HuH-7 (cell line): ENCODE data around the gene SLC38A10.
"Not testable (repeated sequence)": the region's sequence is repeated elsewhere in the genome, so short reads cannot be mapped to it uniquely, and the experiment has no call there.

Experiments used
- DNase-seq: peaks from one replicate; pipeline ENCODE4 v3.0.0; 2011; ENCODE audit warnings: low spot score

SLC38A10 gene

DNA sequence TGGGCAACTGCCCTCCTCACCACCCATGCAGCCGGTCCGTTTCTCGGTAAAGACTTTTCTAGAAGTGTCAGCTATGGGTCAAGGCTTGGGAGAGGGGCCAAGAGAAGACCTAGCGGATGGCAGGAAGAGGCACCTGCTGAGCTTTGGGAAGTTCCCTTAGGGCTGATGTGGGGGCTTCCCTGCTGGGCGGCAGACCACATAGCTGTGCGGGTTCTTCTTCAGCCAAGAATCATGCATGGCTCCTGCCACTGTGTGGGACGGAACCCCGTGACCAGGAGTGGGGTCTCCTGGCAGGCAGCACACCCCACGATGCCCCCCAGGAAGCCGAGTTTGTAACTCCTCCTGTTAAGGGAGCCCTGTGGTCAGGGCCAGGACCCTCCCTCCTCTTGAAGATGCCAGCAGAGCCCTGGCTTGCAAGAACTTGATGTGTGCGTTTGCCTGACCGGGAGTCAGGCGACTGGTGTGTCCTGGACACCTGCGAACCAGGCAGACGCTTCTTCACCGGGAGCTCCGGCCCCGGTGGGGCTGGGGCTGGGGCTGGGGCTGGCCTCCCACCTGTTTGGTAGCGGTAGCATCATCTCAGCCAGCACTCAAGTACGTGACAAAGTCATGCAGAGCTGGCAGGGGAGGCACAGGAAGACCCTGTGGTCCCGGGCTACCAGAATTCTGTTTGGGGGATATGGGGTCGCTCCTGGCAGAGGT lies 17.7 kb upstream of the SLC38A10 start:
- DNase-seq, result no peak

DNA sequence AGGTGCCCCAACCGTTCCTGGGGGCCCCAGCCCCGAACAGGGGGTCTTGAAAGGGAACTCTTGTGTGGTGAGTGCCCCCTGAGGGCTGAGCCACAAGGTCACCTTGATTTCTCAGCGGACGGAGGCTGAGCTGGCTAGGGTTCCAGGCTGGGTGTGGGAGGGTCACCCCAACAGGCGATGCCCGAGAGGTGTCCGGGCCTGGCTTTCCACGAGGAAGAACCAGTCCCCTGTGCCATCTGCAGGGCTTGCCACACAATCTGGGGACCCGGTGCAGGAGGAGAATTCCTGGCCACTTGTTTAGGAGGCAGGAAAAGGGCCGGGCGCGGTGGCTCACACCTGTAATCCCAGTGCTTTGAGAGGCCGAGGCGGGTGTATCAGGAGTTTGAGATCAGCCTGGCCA lies 16.8 kb upstream of the SLC38A10 start:
- no peak for DNase-seq

DNA sequence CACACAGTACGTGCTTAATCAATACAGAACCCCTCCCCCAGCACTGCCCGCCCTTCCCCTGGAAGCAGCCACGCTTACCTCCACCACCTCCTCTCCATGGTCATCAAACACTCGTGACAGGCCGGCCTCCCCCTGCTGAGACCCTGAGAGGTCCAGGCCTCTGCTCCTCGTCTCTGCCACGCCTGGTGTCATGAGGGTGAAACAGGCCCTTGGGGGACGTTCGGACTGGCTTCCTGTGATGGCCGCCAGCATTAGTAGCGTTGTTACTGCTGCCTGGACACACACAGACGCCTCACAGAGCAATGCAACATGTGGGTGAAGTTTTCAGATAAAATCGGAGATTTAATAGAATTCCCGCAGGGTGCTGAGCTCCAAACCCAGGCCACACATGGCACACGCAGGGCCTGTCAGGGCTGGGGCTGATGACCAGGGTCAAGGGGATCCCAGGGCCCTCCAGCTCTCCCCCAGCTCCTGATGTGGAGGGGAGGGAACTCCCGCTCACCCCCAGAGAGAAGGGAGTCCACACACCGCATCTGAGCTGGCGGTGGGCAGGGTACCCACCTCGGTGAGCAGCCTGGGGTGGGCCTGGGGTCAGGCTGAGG lies 15.9 kb upstream of the SLC38A10 start:
- DNase-seq, result no peak

DNA sequence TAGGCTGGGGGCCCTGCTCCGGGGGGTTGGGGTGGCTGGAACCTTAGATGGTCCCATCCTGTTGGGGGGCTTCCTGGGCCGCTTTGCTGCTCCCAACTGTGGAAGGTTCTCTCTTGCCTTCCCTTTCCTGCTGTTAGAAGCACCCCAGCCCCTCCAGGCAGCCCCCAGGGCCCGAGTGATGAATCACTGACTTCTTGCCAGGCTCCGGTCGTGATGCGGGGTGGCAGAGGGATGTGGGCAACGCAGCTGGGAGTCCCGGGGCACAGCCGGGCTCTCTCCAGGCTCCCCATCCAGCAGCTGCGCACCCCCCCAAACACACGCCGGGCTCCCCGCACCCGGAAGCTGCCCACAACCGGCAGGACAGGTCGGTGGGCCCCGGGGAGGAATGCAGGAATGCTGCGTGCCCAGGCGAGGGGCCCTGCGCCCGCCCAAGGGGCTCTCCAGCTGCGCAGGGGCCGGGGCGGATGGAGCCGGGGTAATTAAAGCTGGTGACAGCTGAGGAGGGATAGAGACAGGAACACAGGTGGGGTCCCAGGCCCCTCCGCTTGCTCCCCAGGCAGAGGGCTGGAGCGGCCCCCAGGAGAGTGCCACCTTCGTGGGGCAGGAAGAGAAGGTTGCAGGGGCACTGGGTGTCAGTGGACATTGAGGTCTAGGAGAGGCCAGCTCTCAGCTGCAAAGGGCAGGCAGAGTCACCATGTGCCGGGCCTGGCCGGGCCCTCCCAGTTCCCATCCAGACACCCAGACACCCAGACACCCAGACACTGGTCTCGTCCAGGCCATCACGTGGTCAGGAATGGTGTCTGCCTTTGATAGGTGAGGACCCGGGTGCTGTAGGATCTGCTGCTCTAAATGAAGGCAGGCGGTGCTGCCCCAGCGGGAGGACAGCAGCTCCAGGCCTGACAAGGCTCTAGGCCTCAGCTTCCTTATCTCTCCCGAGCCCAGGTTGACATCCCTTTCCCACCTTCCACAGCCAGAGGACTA lies 15.0 kb upstream of the SLC38A10 start:
- DNase-seq, result no peak

DNA sequence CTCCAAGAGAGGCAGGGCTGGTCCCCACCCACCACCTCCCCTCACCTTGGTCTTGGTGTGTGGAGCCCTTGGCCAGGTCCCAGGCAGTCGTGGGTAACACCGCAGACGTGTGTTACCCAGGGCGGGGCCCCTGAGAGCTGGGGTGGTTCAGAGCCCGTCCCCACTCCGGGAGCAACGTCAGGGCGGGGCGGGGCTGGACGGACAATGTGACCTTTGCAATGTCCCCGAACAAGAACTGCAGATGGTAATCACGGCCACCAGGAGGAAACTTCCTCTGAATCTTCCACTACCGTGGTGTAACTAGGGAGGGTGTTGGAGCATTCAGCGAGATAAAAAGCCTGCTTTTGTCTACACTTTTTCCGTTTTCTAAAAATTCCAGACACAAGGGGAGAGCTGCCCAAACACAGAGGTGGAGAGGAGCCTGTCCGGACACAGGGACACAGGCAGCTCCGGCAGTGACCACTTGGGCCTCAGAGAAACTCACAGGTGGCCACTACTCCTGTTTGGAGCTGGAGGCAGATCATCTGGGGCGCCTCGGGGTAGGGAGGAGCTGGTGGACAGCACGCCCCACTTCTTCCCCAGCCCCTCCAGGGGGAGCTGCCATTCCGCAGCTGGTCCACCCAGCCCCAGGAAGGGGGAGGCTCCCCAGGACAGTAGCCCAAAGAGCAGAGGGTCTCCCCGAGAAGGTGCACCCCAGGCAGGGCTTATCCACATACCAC lies 14.2 kb upstream of the SLC38A10 start:
- DNase-seq, result peak; percentile 99

DNA sequence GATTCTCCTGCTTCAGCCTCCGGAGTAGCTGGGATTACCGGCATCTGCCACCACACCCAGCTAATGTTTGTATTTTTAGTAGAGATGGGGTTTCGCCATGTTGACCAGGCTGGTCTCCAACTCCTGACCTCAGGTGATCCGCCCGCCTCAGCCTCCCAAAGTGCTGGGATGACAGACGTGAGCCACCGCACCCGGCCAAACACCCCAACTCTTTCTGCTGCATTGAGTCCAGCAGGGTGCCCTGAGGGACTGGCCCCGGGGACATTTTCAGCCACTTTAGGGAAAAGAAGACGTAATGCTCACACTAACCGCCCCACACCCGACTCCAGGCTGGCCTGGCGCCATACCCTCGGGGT lies 13.7 kb upstream of the SLC38A10 start:
- DNase-seq, result not testable (repeated sequence)

DNA sequence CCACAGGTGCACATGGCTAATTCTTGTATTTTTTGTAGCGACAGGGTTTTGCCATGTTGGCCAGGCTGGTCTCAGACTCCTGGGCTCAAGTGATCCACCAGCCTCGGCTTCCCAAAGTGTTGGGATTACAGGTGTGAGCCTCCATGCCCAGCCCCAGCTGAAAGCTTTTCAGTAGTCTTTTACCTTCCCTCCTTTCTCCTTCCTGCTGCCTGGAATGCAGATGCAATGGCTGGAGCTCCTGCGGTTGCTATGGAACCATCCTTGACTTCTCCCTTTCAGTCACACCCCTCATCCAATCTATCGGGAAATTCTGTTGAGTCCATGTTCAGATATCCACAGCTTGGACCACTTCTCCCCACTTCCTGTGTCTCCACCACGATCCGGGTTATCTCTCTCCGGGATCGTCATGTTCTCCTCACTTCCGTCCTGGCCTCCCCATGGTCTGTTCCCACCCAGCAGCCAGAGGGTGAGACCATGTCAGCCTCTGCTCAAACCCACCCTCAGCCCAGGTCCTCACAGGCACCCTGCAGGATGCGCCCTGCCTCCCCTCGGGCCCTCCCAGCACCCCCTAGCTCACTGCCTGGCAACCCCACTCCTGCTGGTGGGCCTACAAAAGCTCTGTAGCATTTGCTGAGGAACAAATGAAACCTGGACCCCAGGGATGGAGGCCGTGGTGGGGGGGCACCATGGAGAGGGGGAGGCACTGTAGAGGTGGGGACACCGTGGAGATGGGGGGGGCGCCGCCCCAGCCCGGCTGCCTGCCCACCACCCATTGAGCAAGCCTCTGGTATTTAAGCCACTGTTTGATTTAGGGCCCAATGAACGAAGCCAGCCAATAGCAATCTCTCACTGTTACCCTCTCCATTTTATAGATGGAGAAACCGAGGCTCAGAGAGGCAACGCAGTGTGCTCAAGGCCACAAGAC lies 12.8 kb upstream of the SLC38A10 start:
- DNase-seq, result no peak

DNA sequence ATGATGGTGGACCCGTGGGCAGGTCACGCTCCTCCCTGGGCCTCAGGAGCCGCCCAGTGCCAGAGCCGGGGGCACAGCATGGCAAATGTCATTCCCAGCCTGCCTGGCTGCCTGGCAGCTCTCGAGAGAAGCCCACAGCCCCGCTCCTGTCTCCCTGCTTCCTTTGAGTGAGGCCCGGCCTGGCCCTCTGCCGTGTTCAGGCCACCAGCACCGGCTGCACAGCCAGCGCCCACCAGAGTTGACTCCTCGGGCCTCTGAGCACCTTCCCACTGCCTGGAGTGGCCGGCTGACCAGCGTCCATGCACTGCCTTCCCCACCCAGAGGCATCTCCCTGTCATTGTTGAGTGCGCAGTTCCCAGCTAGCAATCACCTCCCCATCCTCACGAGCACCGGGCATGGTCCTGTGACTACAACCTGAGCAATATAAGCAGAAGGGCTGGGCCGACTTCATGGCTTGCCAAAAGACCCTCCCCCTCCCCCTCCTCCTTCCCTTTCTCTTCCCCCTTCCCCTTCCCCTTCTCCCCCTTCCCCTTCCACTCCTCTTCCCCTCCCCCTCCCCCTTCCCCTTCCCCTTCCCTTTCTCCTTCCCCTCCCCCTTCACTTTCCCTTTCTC lies 11.9 kb upstream of the SLC38A10 start:
- DNase-seq, result no peak

DNA sequence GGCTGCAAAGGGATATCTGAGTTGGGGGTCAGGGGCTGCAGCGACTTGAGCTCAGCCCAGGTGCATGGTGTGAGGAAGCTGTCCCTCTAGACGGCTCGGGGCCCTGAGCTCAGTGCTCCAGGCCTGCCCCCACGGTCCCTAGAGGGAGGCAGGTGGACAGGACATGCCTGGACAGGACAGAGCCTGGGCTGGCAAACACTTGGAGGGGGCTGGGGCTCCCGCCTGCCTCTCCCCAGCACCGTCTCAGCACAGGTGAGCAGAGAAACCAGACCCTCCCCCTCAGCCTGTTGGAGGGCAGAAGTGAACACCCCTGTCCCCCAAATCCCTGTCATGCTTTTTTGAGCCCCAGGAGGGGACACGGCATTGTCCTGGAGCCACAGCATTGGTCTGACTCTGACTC lies 11.4 kb upstream of the SLC38A10 start:
- DNase-seq, result no peak

DNA sequence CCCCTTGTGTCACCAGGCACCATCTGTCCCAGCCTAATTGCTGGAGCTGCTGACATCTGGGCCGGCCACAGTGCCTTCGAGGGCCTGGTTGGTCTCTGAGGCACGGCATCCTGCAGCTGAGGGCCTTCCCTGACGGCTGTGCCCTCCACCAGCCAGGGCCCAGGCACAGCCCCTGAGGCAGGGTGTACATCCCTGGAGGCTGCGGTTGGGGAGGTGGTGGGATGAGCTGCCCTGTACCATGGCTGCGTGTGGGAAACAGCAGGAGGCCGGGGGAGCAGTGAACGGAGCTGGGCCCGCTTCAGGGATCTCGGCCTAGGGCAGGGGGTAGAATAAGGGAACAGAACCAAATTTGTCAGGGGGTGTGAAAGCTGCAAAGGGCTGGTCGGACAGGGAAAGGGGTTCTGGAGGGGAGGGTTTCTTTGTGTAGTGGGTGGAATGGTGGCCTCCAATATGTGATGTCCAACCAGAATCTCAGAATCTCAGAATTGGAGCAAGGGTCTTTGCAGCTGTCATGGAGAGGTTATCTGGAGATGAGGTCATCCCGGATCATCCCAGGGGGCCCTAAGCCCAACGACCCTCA lies 10.0 kb upstream of the SLC38A10 start:
- no peak for DNase-seq

DNA sequence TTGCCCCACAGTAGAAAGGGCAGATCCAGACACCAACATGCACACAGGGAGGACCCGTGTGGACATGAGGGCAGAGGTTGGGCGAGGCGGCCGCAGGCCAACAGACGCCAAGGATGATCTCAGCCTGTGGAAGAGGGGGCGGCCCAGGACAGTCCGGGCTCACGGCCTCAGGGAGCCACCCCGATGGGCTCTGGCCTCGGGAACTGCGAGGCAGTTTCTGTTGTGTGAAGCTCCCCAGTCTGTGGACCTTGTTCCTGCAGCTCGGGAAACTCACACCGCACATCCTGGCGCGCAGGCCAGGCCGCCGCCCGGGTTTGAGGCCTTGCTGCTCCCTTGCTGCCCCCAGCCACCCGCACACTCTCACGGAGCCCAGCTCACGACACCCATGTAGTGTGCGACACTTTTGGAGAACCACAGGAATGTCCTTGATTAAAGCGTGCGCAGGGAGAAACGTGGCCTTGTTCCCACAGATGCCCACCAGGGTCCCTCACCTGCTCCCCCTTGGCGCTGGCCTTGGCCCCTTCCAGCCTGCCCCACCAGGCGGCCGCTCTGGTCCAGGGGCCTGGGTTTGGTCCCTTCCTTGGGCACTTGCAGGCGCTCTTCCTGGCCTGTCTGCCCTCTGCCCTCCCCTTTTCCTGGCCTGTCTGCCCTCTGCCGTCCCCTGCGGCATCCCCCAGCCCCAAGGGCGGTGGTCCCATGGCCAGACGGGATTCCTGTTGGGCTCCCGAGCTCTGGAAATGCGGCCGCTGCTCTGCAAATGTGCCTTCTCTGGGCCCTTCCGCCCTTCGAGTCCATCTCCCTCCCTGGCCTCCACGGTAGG lies 9.3 kb upstream of the SLC38A10 start:
- DNase-seq, result no peak

DNA sequence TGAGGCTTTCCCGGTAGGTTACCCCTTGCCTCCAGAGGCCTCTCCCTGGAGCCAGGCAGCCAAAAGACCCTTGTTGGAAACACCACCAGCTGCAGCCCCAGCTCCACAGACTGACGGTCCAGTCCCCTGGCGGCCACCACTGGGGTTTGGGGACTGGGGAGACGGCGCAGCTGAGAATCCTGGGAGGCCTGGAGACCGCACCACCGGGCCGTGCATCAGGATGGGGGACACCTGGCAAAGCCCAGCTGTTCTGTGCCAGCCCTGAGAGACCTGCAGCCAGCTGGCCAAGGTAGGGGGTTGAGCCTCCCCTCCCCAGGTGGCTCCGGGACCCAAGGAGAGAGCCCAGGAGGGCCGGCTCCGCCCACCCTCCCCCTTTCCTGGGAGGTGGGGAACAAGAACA lies 8.3 kb upstream of the SLC38A10 start:
- no peak for DNase-seq

DNA sequence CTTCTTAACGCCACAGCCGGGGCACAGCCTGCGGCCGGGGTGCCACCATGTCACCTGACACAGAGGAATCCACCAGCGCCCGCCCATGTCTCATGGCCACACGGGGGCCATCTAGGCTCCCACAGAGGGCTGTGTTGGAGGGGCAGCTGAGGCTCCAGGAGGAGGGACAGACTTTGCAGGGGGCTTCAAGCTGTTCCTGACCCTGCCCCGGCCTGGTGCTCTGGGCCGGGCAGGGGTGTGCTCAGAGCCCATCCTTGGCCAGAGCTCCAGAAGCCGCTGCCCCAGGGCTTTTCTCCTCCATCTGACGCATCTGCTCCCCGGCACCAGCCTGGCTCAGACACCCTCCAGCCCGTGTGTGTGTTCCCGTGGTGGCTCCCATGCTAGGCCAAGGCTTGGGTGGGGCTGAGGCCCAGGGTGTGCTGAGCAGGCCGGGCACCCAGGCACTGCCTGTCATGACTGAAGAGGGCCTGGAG lies 7.8 kb upstream of the SLC38A10 start:
- DNase-seq, result no peak

DNA sequence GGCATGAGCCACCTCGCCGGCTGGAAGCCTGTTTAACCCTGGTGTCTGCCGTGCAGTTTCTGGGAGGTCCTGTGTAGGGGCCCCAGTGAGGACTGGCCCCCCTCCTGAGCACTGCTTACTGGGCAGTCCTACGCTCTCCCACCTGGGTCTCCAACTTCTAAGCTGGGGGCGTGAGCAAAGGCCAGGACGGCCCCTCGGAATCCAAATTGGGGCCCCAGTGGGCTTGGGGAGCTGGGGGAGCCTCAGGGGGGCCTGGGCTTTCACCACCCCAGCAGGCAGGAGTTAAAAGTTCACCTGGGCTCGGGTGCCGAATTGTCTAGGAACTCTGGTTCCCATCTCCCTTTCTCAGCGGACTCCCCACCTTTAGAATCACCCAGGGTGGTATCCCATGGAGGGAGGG lies 7.2 kb upstream of the SLC38A10 start:
- DNase-seq, result no peak

DNA sequence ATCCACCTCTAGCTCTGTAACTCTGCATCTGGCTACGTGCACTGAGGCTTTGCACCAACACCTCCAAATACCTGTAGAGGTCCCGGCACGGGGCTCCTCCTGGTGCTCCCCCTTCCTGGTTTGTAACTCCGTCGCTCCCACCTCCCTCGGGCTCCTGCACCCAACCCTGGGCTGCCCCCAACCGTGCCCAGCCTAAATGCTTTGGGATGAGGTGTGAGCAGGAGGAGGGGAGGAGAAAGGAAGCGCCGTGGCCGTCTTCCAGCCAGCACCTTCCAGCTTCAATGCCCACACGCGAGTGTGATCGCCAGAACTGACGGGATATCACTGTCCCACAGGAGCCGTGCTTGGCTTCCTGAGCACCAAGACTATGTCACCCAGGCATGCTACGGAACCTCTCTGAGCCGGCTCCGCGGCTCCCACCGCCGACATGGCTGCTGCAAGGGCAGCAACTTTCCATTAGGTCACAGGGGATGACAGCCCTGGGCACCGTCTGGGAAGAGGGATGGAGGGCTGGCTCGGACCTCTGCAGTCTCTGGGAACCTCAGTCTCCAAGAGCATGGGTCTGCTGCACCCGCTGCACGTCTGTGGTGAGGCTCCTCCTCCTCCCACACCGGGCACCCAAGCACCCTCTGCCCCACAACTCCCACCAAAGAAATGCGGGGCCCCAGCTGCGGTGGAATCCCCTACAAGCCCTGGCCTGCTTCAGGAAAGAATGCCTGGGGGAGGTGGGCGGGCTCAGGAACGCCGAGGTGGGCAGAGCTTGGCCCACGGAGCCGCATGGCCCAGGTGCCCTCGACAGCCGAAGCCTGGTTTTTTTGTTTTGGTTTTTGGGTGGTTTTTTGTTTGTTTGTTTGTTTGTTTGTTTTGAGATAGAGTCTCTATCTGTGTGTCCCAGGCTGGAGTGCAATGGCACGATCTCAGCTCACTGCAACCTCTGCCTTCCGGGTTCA lies 6.4 kb upstream of the SLC38A10 start:
- no peak for DNase-seq

DNA sequence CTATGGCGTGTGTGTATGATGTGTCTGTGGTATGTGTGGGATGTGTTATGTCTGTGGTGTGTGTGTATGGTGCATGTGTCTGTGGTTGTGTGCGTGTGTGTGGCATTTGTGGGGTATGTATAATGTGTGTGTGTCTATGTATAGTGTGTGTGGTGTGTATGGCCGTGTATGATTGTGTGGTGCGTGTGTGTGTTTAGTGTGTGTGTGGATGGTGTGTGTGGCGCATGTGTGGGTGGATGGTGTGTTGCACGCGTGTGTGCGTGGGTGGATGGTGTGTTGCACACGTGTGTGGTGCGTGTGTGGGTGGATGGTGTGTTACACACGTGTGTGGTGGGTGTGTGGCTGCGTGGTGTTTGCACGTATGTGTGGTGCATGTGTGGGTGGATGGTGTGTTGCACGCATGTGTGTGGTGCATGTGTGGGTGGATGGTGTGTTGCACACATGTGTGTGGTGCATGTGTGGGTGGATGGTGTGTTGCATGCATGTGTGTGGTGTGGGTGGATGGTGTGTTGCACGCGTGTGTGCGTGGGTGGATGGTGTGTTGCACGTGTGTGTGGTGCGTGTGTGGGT lies 5.6 kb upstream of the SLC38A10 start:
- DNase-seq, result no peak

DNA sequence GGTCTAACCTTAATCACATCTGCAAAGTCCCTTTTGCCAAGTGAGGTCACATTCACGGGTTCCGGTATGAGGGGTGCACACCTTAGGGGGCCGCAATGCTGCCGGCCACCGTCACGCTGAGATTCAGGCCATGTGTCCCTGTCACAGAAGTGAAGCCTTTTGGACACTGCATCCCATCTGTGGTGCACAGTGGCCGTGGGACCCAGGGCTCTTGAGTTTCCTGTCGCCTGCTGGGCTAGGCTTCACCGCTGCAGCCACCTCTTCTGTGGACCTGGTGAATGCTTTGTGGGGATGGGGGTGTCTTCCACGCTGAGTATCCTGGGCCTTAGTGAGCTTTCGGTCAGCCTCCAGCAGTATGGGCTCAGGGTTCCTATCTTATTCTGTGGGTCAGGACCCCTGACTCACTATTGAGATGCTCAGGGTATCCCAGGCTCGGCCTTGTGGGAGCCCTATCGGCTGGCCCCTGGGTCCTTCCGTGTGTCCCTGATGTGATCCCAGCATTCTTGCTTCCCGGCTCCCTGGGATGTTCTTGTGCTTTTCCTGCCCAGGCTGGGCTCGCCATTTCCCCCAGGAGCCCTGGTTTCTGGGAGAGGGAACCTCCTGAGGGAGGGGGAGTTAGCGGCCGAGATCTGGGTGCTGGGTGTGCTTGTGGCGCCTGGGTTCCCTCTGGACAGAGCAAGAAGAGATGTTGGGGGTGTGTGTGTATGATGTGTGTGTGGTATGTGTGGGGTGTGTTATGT lies 4.9 kb upstream of the SLC38A10 start:
- DNase-seq, result no peak
